NCI-H2029 treated with DMSO at 0.1 percent for 48 hours (cell line): ENCODE results near the gene MLXIP.

Experiments
- DNase-seq: peaks from one replicate; lab custom pipeline; 2025; lab: John Stamatoyannopoulos, UW

Gene MLXIP

DNA sequence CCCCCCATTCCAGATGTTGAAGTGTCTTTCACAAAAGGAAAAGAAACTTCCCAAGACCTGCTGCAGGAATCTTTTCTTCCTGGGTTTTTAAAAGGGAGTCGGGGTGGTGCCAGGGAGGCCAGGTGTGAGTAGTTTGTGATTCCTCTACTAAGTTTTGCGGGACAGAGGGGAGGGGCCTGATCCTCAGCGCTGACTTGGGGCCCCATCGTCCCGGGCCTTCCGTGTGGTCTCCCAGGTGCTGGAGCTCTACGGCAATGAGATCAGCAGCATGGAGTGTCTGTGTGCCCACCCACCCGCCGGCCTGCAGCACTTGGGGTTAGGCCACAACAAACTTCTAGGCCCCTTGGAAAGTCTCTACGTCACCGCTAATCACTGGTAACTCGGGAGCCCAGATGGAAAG, 108.9 kb downstream of the MLXIP start:
- no peak for DNase-seq

DNA sequence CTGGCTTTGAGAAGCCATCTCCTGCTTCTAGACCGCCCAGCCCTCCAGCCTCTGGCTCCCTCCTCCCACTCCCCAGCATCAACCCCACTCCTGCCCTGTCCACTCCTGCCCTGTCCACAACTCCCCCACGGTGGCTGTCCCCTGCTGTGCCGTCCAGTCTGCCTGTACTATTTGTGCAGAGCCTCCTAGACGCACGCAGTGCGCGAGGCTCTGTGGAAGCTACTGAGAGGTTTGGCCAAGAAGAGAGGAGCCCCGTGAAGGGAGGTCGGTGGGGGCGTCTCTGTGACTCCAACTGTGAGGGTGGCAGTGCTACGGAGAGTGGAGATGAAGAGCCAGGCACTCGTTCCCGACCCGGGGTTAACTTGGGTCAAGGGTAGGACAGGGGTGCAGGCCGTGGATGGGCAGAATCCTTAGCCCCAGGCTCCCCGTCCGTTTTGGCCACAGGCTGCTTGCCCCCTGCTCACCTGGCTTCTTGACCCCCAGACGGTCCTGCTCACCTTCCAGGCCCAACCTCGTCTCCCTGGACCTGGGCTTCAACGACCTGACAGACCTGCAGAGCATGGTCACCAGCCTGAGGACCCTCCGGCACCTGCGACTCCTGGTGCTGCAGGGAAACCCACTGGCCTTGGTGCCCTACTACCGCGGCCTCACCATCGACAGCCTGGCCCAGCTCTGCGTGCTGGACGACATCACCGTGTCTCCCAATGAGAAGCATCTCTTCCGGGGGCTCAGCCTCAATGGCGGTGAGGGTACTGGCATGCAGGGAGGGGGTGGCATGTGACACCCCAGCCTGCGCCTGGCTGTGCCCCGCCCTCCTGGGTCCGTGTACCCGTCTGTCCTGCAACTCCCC, 111.3 kb downstream of the MLXIP start:
- no peak for DNase-seq

DNA sequence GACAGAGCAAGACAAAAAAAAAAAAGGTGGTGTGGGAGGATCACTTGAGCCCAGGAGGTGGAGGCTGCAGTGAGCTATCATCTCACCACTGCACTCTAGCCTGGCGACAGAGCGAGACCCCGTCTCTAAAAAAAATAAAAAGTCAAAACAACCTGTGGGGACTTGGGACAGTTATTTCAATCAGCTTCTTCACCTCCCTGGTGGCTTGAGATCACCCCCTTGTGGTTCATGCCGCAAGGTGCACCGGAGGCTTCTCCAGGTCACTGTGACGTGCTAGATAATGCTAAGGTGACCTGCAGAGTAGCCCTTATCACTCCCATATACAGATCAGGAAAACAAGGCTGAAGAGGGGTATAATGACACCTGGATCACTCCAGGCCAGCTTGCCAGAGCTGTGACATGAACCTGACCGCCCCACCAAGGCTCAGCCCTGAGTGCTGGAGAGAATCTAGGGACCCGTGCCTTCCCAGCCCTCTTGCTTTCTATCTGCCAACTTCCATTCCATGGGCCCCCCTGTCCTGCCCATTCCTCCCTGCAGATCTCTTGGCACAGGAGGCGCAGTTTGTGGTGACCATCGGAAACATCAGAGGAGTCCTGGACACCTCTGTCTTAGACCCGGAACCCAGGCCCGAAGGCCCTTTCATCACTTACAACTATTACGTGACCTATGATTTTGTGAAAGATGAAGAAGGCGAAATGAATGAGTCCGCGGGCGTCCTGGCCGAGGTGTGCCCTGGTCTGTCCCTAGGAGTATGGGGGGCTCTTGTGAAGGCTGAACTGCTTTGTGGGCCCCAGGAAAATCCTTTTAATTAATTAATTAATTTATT, 112.5 kb downstream of the MLXIP start:
- peak; percentile 14 for DNase-seq

DNA sequence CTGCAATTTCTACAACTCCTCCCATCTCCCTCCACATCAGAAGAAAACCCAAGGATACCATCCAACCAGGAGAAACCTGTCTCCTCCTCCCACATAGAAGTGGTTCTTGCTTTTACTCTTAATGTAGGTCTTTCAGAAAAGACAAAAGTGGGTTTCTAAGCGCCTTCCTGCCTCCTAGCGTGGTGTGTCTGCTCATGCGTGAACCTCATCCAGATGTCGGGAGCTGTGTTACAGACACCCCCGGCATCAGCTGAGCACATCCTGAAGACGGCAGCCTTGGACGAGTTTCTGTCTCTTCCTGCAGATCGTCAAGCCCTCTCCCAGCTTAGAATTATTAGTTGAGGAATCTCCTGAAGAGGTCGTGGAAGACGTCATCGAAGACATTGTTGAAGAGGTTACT, 113.9 kb downstream of the MLXIP start:
- DNase-seq, result no peak

GRCh38 chr12:122194804-122195203, 116.2 kb downstream of the MLXIP start:
- no peak for DNase-seq

DNA sequence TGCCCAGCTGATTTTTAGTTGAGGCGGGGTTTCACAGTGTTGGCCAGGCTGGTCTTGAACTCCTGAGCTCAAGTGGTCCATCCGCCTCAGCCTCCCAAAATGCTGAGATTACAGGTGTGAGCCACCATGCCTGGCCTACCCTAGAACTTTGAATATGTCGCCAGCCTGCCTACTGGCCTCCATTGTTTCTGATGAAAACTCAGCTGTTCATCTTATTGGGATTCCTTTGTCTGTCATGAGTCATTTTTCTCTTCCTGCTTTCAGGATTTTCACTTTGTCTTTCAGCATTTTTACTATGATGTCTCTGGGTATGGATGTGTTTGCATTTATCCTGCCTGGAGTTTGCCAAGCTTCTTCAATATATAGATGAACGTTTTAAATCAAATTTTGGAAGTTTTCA, 116.8 kb downstream of the MLXIP start:
- no peak for DNase-seq
